Neural cell (in vitro differentiated cells): ENCODE data around the gene QRICH1. TPM values are rescaled to one million over a fixed set of nuclear protein-coding genes. Genes with fewer than 3 reads are reported as not detected.

ENCODE experiments used
- H2AFZ ChIP-seq: fragments of 200-600, 300-800 bp; sonication (generic), shearing (Covaris generic); 2 replicates; pipeline ENCODE4 v1.6.0; 2014; ENCODE audit warnings: low read depth, mild to moderate bottlenecking, antibody characterized with exemption, low read length, moderate library complexity
- H3F3A ChIP-seq: fragments of 200-600 bp; shearing (Covaris generic); 2 replicates; pipeline ENCODE4 v1.6.1; 2016; ENCODE audit warnings: mild to moderate bottlenecking, moderate library complexity, mixed read lengths, antibody characterized with exemption, low read length; ENCODE audit not compliant: insufficient read depth, poor library complexity, severe bottlenecking
- H3K27ac ChIP-seq: fragments of 200-600, 300-800 bp; sonication (generic), shearing (Covaris generic); 2 replicates; pipeline ENCODE4 v1.5.1; 2014; ENCODE audit warnings: mild to moderate bottlenecking, low read length, moderate library complexity
- H3K27me3 ChIP-seq: fragments of 300-800, 200-600 bp; sonication (generic), shearing (Covaris generic); 2 replicates; pipeline ENCODE4 v1.6.0; 2014; ENCODE audit warnings: mild to moderate bottlenecking, low read depth, low read length, moderate library complexity; ENCODE audit not compliant: insufficient read depth
- H3K36me3 ChIP-seq: fragments of 300-800, 200-600 bp; sonication (generic), shearing (Covaris generic); 2 replicates; pipeline ENCODE4 v1.5.1; 2014; ENCODE audit warnings: mild to moderate bottlenecking, antibody characterized with exemption, low read length, moderate library complexity; ENCODE audit not compliant: insufficient read depth
- H3K4me2 ChIP-seq: fragments of 300-800, 200-600 bp; sonication (generic), shearing (Covaris generic); 2 replicates; pipeline ENCODE4 v1.6.0; 2014; ENCODE audit warnings: mild to moderate bottlenecking, low read length
- H3K4me3 ChIP-seq: fragments of 300-800, 200-600 bp; sonication (generic), shearing (Covaris generic); 2 replicates; pipeline ENCODE4 v1.5.1; 2014; ENCODE audit warnings: mild to moderate bottlenecking, low read length, moderate library complexity
- H3K79me2 ChIP-seq: fragments of 200-600 bp; shearing (Covaris generic); replicated peaks from 2 replicates; pipeline ENCODE4 v1.6.0; 2014; ENCODE audit warnings: mild to moderate bottlenecking, low read length, moderate library complexity; ENCODE audit not compliant: insufficient read depth
- H3K9ac ChIP-seq: fragments of 300-800, 200-600 bp; sonication (generic), shearing (Covaris generic); 2 replicates; pipeline ENCODE4 v1.6.1; 2016; ENCODE audit warnings: mild to moderate bottlenecking, low read length, mixed read lengths
- H3K9me2 ChIP-seq: fragments of 200-600 bp; shearing (Covaris generic); 2 replicates; pipeline ENCODE4 v1.6.1; 2016; ENCODE audit warnings: mild to moderate bottlenecking, low read length, mixed read lengths; ENCODE audit not compliant: insufficient read depth
- H3K9me3 ChIP-seq: fragments of 200-600, 300-800 bp; sonication (generic), shearing (Covaris generic); 2 replicates; pipeline ENCODE4 v1.6.1; 2016; ENCODE audit warnings: mild to moderate bottlenecking, mixed run types, low read length, moderate library complexity, mixed read lengths
- H4K20me1 ChIP-seq: fragments of 200-600 bp; shearing (Covaris generic); 2 replicates; pipeline ENCODE4 v1.6.1; 2016; ENCODE audit warnings: mild to moderate bottlenecking, mixed run types; ENCODE audit not compliant: insufficient read depth
- CTCF ChIP-seq: fragments of 450-650 bp; IDR thresholded peaks from 2 replicates; pipeline ENCODE4 v1.5.1; 2014; ENCODE audit warnings: antibody characterized with exemption, mild to moderate bottlenecking, moderate library complexity; ENCODE audit not compliant: poor library complexity, severe bottlenecking
- EP300 ChIP-seq: fragments of 450-650 bp; conservative IDR thresholded peaks from 2 replicates; pipeline ENCODE4 v1.6.1; 2014; ENCODE audit warnings: antibody characterized with exemption, mild to moderate bottlenecking, moderate library complexity; ENCODE audit not compliant: poor library complexity, severe bottlenecking
- EZH2 ChIP-seq: fragments of 200-600, 300-800 bp; shearing (Covaris generic), sonication (generic); IDR thresholded peaks from 2 replicates; pipeline ENCODE4 v1.6.1; 2014; ENCODE audit warnings: antibody characterized with exemption, low read length, borderline replicate concordance, mild to moderate bottlenecking; ENCODE audit not compliant: insufficient read depth, poor library complexity, severe bottlenecking
- MXI1 ChIP-seq: fragments of 450-650 bp; conservative IDR thresholded peaks from 2 replicates; pipeline ENCODE4 v1.6.1; 2014; ENCODE audit warnings: antibody characterized with exemption, mild to moderate bottlenecking; ENCODE audit not compliant: poor library complexity, severe bottlenecking
- POLR2AphosphoS5 ChIP-seq: IDR thresholded peaks from 2 replicates; pipeline ENCODE4 v1.6.1; 2012
- RAD21 ChIP-seq: fragments of 450-650 bp; conservative IDR thresholded peaks from 2 replicates; pipeline ENCODE4 v1.6.1; 2014; ENCODE audit warnings: antibody characterized with exemption, mild to moderate bottlenecking, moderate library complexity
- SMC3 ChIP-seq: fragments of 450-650 bp; conservative IDR thresholded peaks from 2 replicates; pipeline ENCODE4 v1.6.1; 2014; ENCODE audit warnings: antibody characterized with exemption, mild to moderate bottlenecking, moderate library complexity; ENCODE audit not compliant: poor library complexity
- TAF1 ChIP-seq: IDR thresholded peaks from 2 replicates; pipeline ENCODE4 v1.6.1; 2012; ENCODE audit warnings: low read depth
- polyA plus RNA-seq: library from polyadenylated mRNA; depleted of rRNA; stranded (reverse); fragments of >200 nt; gene quantifications from 2 replicates; pipeline ENCODE4 v1.2.3, GENCODE V29; 2014
- TF ChIP-seq, protein P1 (sequence below): IDR thresholded peaks from 2 replicates; pipeline ENCODE4 v1.6.1; 2012; ENCODE audit warnings: borderline replicate concordance

The QRICH1 gene
- polyA plus RNA-seq, 1 donor from 2014 or later: 87.5 TPM

DNA sequence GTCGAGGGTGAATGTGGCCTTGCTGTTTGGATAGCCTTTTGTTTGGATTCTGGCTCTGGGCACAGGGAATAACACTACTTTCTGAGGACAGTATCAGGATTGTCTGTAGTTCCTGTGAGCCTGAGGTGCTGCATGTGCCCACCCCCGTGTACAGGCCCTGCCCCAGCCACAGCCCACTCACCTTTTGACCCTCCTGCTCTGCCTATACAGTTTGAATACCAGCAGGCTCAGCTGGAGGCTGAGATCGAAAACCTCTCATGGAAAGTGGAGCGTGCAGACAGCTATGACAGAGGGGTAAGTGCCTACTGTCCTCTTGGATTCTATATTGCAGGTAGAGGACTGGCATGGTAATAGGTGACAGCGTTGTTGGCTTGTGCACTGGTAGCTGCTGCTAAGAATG, 111.2 kb downstream of the QRICH1 start:
- H3K27me3 ChIP-seq: no peaks in the 10 kb centered on the region
- H2AFZ ChIP-seq: no peak overlapping the region
- no peaks in the 10 kb centered on the region for H3K9me2 ChIP-seq
- no peak overlapping the region for H3K4me2 ChIP-seq
- no peak overlapping the region for H3K4me3 ChIP-seq
- TF ChIP-seq EP300 (no peak), MXI1 (no peak), TAF1 (no peak), EZH2 (no peak), SMC3 (no peak), POLR2AphosphoS5 (no peak), CTCF (no peak), RAD21 (no peak)
- TF ChIP-seq, protein P1, sequence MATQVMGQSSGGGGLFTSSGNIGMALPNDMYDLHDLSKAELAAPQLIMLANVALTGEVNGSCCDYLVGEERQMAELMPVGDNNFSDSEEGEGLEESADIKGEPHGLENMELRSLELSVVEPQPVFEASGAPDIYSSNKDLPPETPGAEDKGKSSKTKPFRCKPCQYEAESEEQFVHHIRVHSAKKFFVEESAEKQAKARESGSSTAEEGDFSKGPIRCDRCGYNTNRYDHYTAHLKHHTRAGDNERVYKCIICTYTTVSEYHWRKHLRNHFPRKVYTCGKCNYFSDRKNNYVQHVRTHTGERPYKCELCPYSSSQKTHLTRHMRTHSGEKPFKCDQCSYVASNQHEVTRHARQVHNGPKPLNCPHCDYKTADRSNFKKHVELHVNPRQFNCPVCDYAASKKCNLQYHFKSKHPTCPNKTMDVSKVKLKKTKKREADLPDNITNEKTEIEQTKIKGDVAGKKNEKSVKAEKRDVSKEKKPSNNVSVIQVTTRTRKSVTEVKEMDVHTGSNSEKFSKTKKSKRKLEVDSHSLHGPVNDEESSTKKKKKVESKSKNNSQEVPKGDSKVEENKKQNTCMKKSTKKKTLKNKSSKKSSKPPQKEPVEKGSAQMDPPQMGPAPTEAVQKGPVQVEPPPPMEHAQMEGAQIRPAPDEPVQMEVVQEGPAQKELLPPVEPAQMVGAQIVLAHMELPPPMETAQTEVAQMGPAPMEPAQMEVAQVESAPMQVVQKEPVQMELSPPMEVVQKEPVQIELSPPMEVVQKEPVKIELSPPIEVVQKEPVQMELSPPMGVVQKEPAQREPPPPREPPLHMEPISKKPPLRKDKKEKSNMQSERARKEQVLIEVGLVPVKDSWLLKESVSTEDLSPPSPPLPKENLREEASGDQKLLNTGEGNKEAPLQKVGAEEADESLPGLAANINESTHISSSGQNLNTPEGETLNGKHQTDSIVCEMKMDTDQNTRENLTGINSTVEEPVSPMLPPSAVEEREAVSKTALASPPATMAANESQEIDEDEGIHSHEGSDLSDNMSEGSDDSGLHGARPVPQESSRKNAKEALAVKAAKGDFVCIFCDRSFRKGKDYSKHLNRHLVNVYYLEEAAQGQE: no peak
- no peak overlapping the region for H3K27ac ChIP-seq
- H4K20me1 ChIP-seq: no peaks in the 10 kb centered on the region
- no peaks in the 10 kb centered on the region for H3F3A ChIP-seq
- no peaks in the 10 kb centered on the region for H3K9me3 ChIP-seq
- no peak overlapping the region for H3K9ac ChIP-seq
- no peaks in the 10 kb centered on the region for H3K36me3 ChIP-seq
- H3K79me2 ChIP-seq: no peaks in the 10 kb centered on the region

DNA sequence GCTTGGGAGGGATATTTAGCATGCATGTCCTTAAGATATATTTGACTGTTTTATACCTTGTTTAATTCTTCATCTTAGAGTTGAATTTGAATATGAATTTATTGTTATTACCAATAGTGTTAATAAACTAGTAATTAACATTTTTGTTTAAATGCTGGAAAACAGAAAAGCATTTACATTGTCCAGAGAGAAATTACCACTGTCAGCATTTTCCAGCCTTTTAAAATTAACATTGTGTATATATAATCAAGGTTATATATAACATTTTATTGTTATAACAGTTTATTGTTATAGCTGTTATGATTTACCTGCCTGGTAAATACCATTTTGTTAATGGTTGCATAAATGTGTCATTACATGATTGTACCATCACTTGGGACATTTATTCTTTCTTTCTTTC, 111.9 kb downstream of the QRICH1 start:
- Histone ChIP-seq H3F3A (no peaks in the 10 kb centered on the region), H3K4me2 (no peak overlapping the region), H3K9ac (no peak overlapping the region), H2AFZ (no peak overlapping the region), H4K20me1 (no peaks in the 10 kb centered on the region), H3K27me3 (no peaks in the 10 kb centered on the region), H3K36me3 (no peaks in the 10 kb centered on the region), H3K9me3 (no peaks in the 10 kb centered on the region), H3K27ac (no peak overlapping the region), H3K9me2 (no peaks in the 10 kb centered on the region), H3K4me3 (no peak overlapping the region), H3K79me2 (no peaks in the 10 kb centered on the region)
- TF ChIP-seq SMC3 (no peak), EZH2 (no peak), POLR2AphosphoS5 (no peak), CTCF (no peak), RAD21 (no peak)
